MM.1S (cell line): ENCODE measurements around the gene FIBCD1.

Experiments used
- DNase-seq: peaks from one replicate; pipeline ENCODE4 v3.0.0-alpha.2; 2015
- H2AFZ ChIP-seq: fragments of 300-600 bp; sonication (generic); 2 replicates; pipeline ENCODE4 v1.6.0; 2016; ENCODE audit warnings: antibody characterized with exemption, low read length
- H3F3A ChIP-seq: fragments of 300-600 bp; sonication (generic); 2 replicates; pipeline ENCODE4 v1.6.1; 2016; ENCODE audit warnings: mild to moderate bottlenecking, antibody characterized with exemption, low read length, moderate library complexity, mixed read lengths; ENCODE audit not compliant: insufficient read depth
- H3K27ac ChIP-seq: fragments of 300-600 bp; sonication (generic); 2 replicates; pipeline ENCODE4 v1.5.1; 2016; ENCODE audit warnings: mild to moderate bottlenecking, low read length
- H3K27me3 ChIP-seq: fragments of 300-600 bp; sonication (generic); replicated peaks from 2 replicates; pipeline ENCODE4 v1.6.0; 2016; ENCODE audit warnings: low read length; ENCODE audit not compliant: insufficient read depth
- H3K36me3 ChIP-seq: fragments of 300-600 bp; sonication (generic); replicated peaks from 2 replicates; pipeline ENCODE4 v1.6.1; 2016; ENCODE audit warnings: mild to moderate bottlenecking, low read length, mixed read lengths; ENCODE audit not compliant: insufficient read depth
- H3K4me1 ChIP-seq: fragments of 300-600 bp; sonication (generic); 2 replicates; pipeline ENCODE4 v1.6.1; 2016; ENCODE audit warnings: low read length, mixed read lengths
- H3K4me2 ChIP-seq: fragments of 300-600 bp; sonication (generic); 2 replicates; pipeline ENCODE4 v1.6.0; 2016; ENCODE audit warnings: low read depth, low read length
- H3K4me3 ChIP-seq: fragments of 300-600 bp; sonication (generic); 2 replicates; pipeline ENCODE4 v1.5.1; 2016; ENCODE audit warnings: low read length, mixed read lengths
- H3K79me2 ChIP-seq: fragments of 300-600 bp; sonication (generic); 2 replicates; pipeline ENCODE4 v1.6.1; 2016; ENCODE audit warnings: mixed run types, low read length, mixed read lengths
- H3K9ac ChIP-seq: fragments of 300-600 bp; sonication (generic); 2 replicates; pipeline ENCODE4 v1.6.1; 2016; ENCODE audit warnings: low read length, mixed read lengths
- H3K9me2 ChIP-seq: fragments of 300-600 bp; sonication (generic); replicated peaks from 2 replicates; pipeline ENCODE4 v1.6.1; 2016; ENCODE audit warnings: mild to moderate bottlenecking, low read length, mixed read lengths; ENCODE audit not compliant: insufficient read depth
- H3K9me3 ChIP-seq: fragments of 300-600 bp; sonication (generic); replicated peaks from 2 replicates; pipeline ENCODE4 v1.6.1; 2016; ENCODE audit warnings: mild to moderate bottlenecking, low read length, mixed read lengths; ENCODE audit not compliant: insufficient read depth
- H4K20me1 ChIP-seq: fragments of 300-600 bp; sonication (generic); 2 replicates; pipeline ENCODE4 v1.6.1; 2016; ENCODE audit warnings: mild to moderate bottlenecking, low read length, moderate library complexity, mixed read lengths; ENCODE audit not compliant: insufficient read depth
- CTCF ChIP-seq: fragments of 300-600 bp; sonication (generic); IDR thresholded peaks from 2 replicates; pipeline ENCODE4 v1.5.1; 2016; ENCODE audit warnings: antibody characterized with exemption, low read length, mixed read lengths
- EZH2 ChIP-seq: fragments of 300-600 bp; sonication (generic); optimal IDR thresholded peaks from 2 replicates; pipeline ENCODE3; 2017; ENCODE audit warnings: low read depth, mild to moderate bottlenecking, antibody characterized with exemption, low read length, mixed read lengths
- EZH2phosphoT487 ChIP-seq: fragments of 300-600 bp; sonication (generic); IDR thresholded peaks from 2 replicates; pipeline ENCODE4 v1.6.1; 2018; ENCODE audit warnings: antibody characterized with exemption, low read length

The FIBCD1 gene

GRCh38 chr9:130902204-130903185, 36.6 kb downstream of the FIBCD1 start:
- Histone ChIP-seq H3K79me2 (no peaks in the 10 kb centered on the region), H3K4me1 (no peaks in the 10 kb centered on the region), H3K27me3 (peaks cover 94% of the 10 kb centered on the region), H2AFZ (no peak overlapping the region), H4K20me1 (no peaks in the 10 kb centered on the region), H3K4me3 (no peak overlapping the region), H3K36me3 (no peaks in the 10 kb centered on the region), H3F3A (no peaks in the 10 kb centered on the region), H3K9me3 (no peaks in the 10 kb centered on the region), H3K9ac (no peak overlapping the region), H3K9me2 (no peaks in the 10 kb centered on the region), H3K4me2 (no peak overlapping the region), H3K27ac (no peak overlapping the region)
- no peak for DNase-seq
- TF ChIP-seq EZH2 (no peak), CTCF (no peak), EZH2phosphoT487 (no peak)

GRCh38 chr9:130901498-130902203, 37.4 kb downstream of the FIBCD1 start:
- H3K9ac ChIP-seq = no peak overlapping the region
- no peak overlapping the region for H3K4me2 ChIP-seq
- H3K9me2 ChIP-seq = no peaks in the 10 kb centered on the region
- no peaks in the 10 kb centered on the region for H3K4me1 ChIP-seq
- no peak for TF ChIP-seq EZH2
- TF ChIP-seq EZH2phosphoT487 = no peak
- TF ChIP-seq CTCF = no peak
- H4K20me1 ChIP-seq = no peaks in the 10 kb centered on the region
- no peaks in the 10 kb centered on the region for H3F3A ChIP-seq
- DNase-seq = no peak
- H3K9me3 ChIP-seq = no peaks in the 10 kb centered on the region
- H3K4me3 ChIP-seq = no peak overlapping the region
- H2AFZ ChIP-seq = no peak overlapping the region
- no peaks in the 10 kb centered on the region for H3K36me3 ChIP-seq
- H3K79me2 ChIP-seq = no peaks in the 10 kb centered on the region
- peaks cover 95% of the 10 kb centered on the region for H3K27me3 ChIP-seq
- H3K27ac ChIP-seq = no peak overlapping the region

GRCh38 chr9:130900701-130901497, 38.1 kb downstream of the FIBCD1 start:
- Histone ChIP-seq H2AFZ (no peak overlapping the region), H3K27ac (no peak overlapping the region), H3F3A (no peaks in the 10 kb centered on the region), H3K79me2 (no peaks in the 10 kb centered on the region), H3K9ac (no peak overlapping the region), H4K20me1 (no peaks in the 10 kb centered on the region), H3K4me2 (no peak overlapping the region), H3K4me3 (no peak overlapping the region), H3K4me1 (no peaks in the 10 kb centered on the region), H3K27me3 (peaks cover 94% of the 10 kb centered on the region), H3K9me3 (no peaks in the 10 kb centered on the region), H3K36me3 (no peaks in the 10 kb centered on the region), H3K9me2 (no peaks in the 10 kb centered on the region)
- TF ChIP-seq EZH2phosphoT487 = no peak
- TF ChIP-seq EZH2 = no peak
- TF ChIP-seq CTCF = no peak
- no peak for DNase-seq
